GM20000 (cell line): Measurements from ENCODE around the gene SP6.

Experiments used
- DNase-seq: peaks from one replicate; pipeline ENCODE4 v3.0.0; 2012; ENCODE audit warnings: low spot score
- CTCF ChIP-seq: IDR thresholded peaks from 2 replicates; pipeline ENCODE4 v1.5.1; 2012; ENCODE audit warnings: mild to moderate bottlenecking, control low read depth; ENCODE audit errors: extremely low read depth, missing control alignments

SP6 gene

GRCh38 chr17:47848198-47848513 is 2.8 kb downstream of the SP6 start:
- DNase-seq = no peak
- no peak for TF ChIP-seq CTCF

GRCh38 chr17:47847341-47848197 is 3.4 kb downstream of the SP6 start:
- DNase-seq = no peak
- TF ChIP-seq CTCF = peak; percentile 54

- no peak for TF ChIP-seq CTCF
- DNase-seq = no peak
Measured at GRCh38 chr17:47846716-47847340, 4.1 kb downstream of the SP6 start.

DNA sequence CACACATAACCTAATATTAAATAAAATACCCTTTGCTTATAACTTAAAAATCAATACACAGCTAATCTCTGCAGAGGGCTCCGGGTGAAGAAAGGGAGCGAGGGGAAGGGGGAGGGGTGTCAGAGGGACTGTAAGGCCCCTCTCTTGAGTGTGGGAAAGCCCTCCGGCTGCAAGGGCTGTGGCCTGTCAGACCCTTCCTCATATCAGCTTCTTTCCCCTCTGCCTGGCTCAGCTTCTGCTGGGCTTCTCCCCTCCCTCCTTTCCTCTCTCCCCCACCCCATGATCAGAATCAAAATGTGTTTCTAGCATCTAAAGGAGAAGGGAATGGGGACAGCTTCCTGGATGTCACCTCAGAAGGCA is 5.3 kb downstream of the SP6 start:
- TF ChIP-seq CTCF = no peak

DNA sequence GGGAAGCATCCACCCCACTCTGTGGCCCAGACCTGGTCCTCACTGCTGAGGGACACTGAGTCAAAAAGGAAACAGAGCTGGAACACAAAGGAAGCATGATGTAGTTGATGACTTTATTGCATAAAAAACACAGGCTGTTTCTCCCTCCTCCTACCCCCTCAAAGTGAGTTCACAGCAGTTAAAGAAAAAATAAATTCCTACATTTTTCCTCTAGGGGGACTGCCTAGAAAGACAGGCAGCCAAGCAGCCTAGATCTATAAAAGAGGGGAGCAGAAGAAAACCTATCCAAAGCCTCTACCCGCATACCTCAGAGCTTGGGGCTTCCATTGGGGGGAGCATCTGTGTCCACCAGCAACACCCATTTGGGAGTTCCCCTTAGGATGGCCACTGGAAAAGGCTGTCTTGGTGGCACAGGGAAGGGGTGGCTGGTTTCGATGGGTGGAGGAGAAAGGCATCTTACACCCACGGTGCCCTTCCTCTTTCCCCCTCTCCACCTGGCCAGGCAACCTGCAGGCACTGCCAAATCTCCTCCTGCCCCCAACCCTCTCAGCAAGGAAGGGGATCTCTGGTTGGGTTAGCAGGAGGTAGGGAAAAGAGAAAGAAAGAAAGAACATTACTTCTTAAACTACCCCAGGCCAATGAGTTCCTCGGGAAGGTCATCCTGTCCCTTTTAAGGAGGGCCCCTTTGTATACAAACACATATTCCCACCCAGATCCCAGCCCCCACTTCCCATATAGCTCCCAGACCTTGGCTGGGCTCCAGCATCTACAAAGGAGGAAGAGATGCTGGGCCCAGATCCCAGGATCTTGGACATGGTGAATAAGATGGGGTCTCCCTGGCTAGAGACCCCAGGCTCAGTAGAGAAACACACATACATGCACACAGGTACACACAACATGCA is 5.9 kb downstream of the SP6 start:
- DNase-seq = no peak
- no peak for TF ChIP-seq CTCF

More for the DNA sequence above, 5.3 kb downstream of the SP6 start:
- DNase-seq = no peak

DNA sequence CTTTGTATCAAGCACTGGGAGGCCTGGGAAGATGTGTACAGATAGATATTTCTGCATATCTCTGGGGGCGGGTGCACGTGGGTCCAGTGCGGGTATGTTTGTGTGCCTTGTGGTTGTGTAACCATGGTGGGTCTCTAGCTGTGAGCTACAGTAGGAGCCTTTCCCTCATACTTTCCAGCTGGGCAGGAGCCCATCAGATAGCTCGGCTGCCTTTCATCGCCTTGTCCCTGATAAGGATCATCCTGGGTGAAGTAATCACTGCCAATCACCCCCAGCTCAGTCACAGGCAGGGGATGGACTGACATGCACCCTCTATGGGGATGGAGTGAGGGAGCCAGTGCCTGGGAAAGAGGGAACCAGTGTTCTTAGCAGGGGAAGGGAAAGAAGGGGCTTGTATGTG is 6.7 kb downstream of the SP6 start:
- DNase-seq = no peak
- TF ChIP-seq CTCF = no peak

GRCh38 chr17:47843391-47843730 is 7.6 kb downstream of the SP6 start:
- no peak for TF ChIP-seq CTCF
- DNase-seq = no peak
